K562 (cell line): Measurements from ENCODE around the gene CTTNBP2NL. TPM values are rescaled to one million over a fixed set of nuclear protein-coding genes. Genes with fewer than 3 reads are reported as not detected.
A peak's percentile ranks its signal among the peaks of the same experiment; 100 is the strongest.

Experiments used
- CBX8 ChIP-seq: fragments of 200-600 bp; sonication (generic); IDR thresholded peaks from 2 replicates; pipeline ENCODE4 v1.6.1; 2012; ENCODE audit warnings: borderline replicate concordance, mixed run types, low read depth, mild to moderate bottlenecking, moderate library complexity, mixed read lengths, low read length, control low read depth, inconsistent platforms; ENCODE audit not compliant: poor library complexity, severe bottlenecking; ENCODE audit errors: extremely low read depth
- HMG20B ChIP-seq: fragments of 250-450 bp; sonication (Bioruptor Pico); IDR thresholded peaks from 2 replicates; pipeline ENCODE4 v1.5.0; 2021; ENCODE audit warnings: mild to moderate bottlenecking
- ILK ChIP-seq: fragments of 450-650 bp; IDR thresholded peaks from 2 replicates; pipeline ENCODE4 v1.6.1; 2016; ENCODE audit warnings: missing genetic modification characterization, low read depth, mild to moderate bottlenecking, missing compliant biosample characterization, moderate library complexity, borderline replicate concordance
- LARP7 ChIP-seq: fragments of 450-650 bp; IDR thresholded peaks from 2 replicates; pipeline ENCODE4 v1.6.1; 2016
- MCM3 ChIP-seq: fragments of 450-650 bp; IDR thresholded peaks from 2 replicates; pipeline ENCODE4 v1.6.1; 2016
- MEIS2 ChIP-seq: fragments of 450-650 bp; IDR thresholded peaks from 2 replicates; pipeline ENCODE4 v1.6.1; 2014; ENCODE audit warnings: mild to moderate bottlenecking; ENCODE audit not compliant: partially characterized antibody
- RREB1 ChIP-seq: fragments of 250-450 bp; sonication (Bioruptor Pico); IDR thresholded peaks from 2 replicates; pipeline ENCODE4 v1.4.0; 2020
- TARDBP ChIP-seq: fragments of 450-650 bp; IDR thresholded peaks from 2 replicates; pipeline ENCODE4 v1.6.1; 2016
- TBL1XR1 ChIP-seq, 2 experiments: IDR thresholded peaks; 2 replicates each; pipeline ENCODE4 v1.6.1; 2012; ENCODE audit warnings: improper control_type of control experiment in 2 of 2, low read length in 2 of 2, mild to moderate bottlenecking in 1 of 2
- ZNF121 ChIP-seq: sonication (generic); formaldehyde crosslinking; conservative IDR thresholded peaks from 2 replicates; pipeline ENCODE4 v1.8.0; 2022; ENCODE audit warnings: missing genetic modification reagents
- polyA plus RNA-seq, 8 experiments: library from polyadenylated mRNA; depleted of rRNA in 4 of 8; stranded (reverse) in 5 of 8; unstranded in 3 of 8; fragments of >200 nt; fragmentation: Nextera tagmentation in 2 of 8; fragmentation: Illumina TruSeq in 1 of 8; extraction: Ambion mirVana in 2 of 8; extraction: Trizol in 1 of 8; gene quantifications; 2 replicates each; pipeline versions ENCODE4 v1.2.1 to v1.2.3, GENCODE V29; 2011 to 2014; ENCODE audit warnings: inconsistent platforms in 1 of 8, missing spikeins in 1 of 8
- total RNA-seq, 7 experiments: library from RNA; depleted of rRNA in 6 of 7; stranded (reverse); fragments of >200 nt in 6 of 7; fragmentation: Illumina TruSeq in 2 of 7; extraction: Trizol in 2 of 7; gene quantifications; 2 replicates each; pipeline versions ENCODE4 v1.2.1 to v1.2.3, GENCODE V29; 2011 to 2021; ENCODE audit warnings: low replicate concordance in 1 of 7
- TF ChIP-seq, protein P1 (sequence below), 2 experiments: IDR thresholded peaks; 2 replicates each; pipeline ENCODE4 v1.6.1; 2012; ENCODE audit warnings: improper control_type of control experiment in 2 of 2, low read depth in 2 of 2, low read length in 2 of 2, borderline replicate concordance in 1 of 2

The CTTNBP2NL gene
- total and polyA plus RNA-seq, 9 of the 15 experiments (the other 6 are each of a cell fraction or from before 2014, with no cell fraction given) = 0.27 to 1.4 (median 0.62) TPM

GRCh38 chr1:112493351-112493750 lies 97.3 kb downstream of the CTTNBP2NL start (continued):
- TF ChIP-seq RREB1 (CRISPR knock-in tag) (no peak), ILK (tag) (no peak), CBX8 (peak; percentile 38), LARP7 (0 out of 2 replicates have a peak, but pooled peaks have one; percentile 31), MCM3 (no peak), ZNF121 (CRISPR knock-in tag) (peak; percentile 99), TARDBP (no peak), HMG20B (CRISPR knock-in tag) (no peak), TBL1XR1 (IDR thresholded peaks at IDR 0.05; ENCODE audit: low read length in 2 of 2) (no peak), MEIS2 (no peak)
- TF ChIP-seq, protein P1, sequence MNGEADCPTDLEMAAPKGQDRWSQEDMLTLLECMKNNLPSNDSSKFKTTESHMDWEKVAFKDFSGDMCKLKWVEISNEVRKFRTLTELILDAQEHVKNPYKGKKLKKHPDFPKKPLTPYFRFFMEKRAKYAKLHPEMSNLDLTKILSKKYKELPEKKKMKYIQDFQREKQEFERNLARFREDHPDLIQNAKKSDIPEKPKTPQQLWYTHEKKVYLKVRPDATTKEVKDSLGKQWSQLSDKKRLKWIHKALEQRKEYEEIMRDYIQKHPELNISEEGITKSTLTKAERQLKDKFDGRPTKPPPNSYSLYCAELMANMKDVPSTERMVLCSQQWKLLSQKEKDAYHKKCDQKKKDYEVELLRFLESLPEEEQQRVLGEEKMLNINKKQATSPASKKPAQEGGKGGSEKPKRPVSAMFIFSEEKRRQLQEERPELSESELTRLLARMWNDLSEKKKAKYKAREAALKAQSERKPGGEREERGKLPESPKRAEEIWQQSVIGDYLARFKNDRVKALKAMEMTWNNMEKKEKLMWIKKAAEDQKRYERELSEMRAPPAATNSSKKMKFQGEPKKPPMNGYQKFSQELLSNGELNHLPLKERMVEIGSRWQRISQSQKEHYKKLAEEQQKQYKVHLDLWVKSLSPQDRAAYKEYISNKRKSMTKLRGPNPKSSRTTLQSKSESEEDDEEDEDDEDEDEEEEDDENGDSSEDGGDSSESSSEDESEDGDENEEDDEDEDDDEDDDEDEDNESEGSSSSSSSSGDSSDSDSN (IDR thresholded peaks at IDR 0.05; ENCODE audit: borderline replicate concordance in 1 of 2, low read depth in 2 of 2, low read length in 2 of 2) = no peak
